OCI-LY1 (cell line): ENCODE results near the gene TNFSF18.
"Not testable (repeated sequence)": the region's sequence is repeated elsewhere in the genome, so short reads cannot be mapped to it uniquely, and the experiment has no call there.

ENCODE experiments used
- H2AFZ ChIP-seq: fragments of 200-600 bp; sonication (generic), shearing (Covaris generic); 2 replicates; pipeline ENCODE4 v1.6.0; 2014; ENCODE audit warnings: antibody characterized with exemption, mild to moderate bottlenecking, low read length
- H3F3A ChIP-seq: fragments of 200-600 bp; sonication (generic), shearing (Covaris generic); 2 replicates; pipeline ENCODE4 v1.6.0; 2014; ENCODE audit warnings: mild to moderate bottlenecking, antibody characterized with exemption, low read length, moderate library complexity; ENCODE audit not compliant: insufficient read depth
- H3K27ac ChIP-seq: fragments of 200-600 bp; sonication (generic); 2 replicates; pipeline ENCODE4 v1.5.1; 2014; ENCODE audit warnings: low read length, mixed run types, mild to moderate bottlenecking, low read depth; ENCODE audit not compliant: poor library complexity, severe bottlenecking
- H3K27me3 ChIP-seq: fragments of 200-600 bp; sonication (generic); 2 replicates; pipeline ENCODE4 v1.6.0; 2014; ENCODE audit warnings: antibody characterized with exemption, mild to moderate bottlenecking, low read length, moderate library complexity; ENCODE audit not compliant: insufficient read depth
- H3K36me3 ChIP-seq: fragments of 200-600 bp; sonication (generic); 2 replicates; pipeline ENCODE4 v1.6.1; 2014; ENCODE audit warnings: mild to moderate bottlenecking, antibody characterized with exemption, low read length, moderate library complexity, mixed read lengths; ENCODE audit not compliant: insufficient read depth
- H3K4me1 ChIP-seq: fragments of 200-600 bp; sonication (generic); 2 replicates; pipeline ENCODE4 v1.5.1; 2014; ENCODE audit warnings: mild to moderate bottlenecking, low read length, moderate library complexity; ENCODE audit not compliant: insufficient read depth, severe bottlenecking
- H3K4me2 ChIP-seq: fragments of 200-600 bp; sonication (generic), shearing (Covaris generic); 2 replicates; pipeline ENCODE4 v1.6.1; 2014; ENCODE audit warnings: low read length
- H3K4me3 ChIP-seq: fragments of 200-600 bp; sonication (generic); 2 replicates; pipeline ENCODE4 v1.5.1; 2014; ENCODE audit warnings: low read length, low read depth, mild to moderate bottlenecking, mixed read lengths; ENCODE audit not compliant: poor library complexity, severe bottlenecking
- H3K79me2 ChIP-seq: fragments of 200-600 bp; shearing (Covaris generic); 2 replicates; pipeline ENCODE4 v1.6.1; 2016; ENCODE audit warnings: mixed run types, low read length, mixed read lengths; ENCODE audit not compliant: insufficient read depth
- H3K9ac ChIP-seq: fragments of 200-600 bp; sonication (generic), shearing (Covaris generic); 2 replicates; pipeline ENCODE4 v1.6.1; 2014; ENCODE audit warnings: mild to moderate bottlenecking, low read length, mixed read lengths
- H3K9me2 ChIP-seq: fragments of 200-600 bp; sonication (generic), shearing (Covaris generic); 2 replicates; pipeline ENCODE4 v1.6.1; 2014; ENCODE audit warnings: low read depth, mild to moderate bottlenecking, low read length, mixed read lengths
- H3K9me3 ChIP-seq: fragments of 200-600 bp; shearing (Covaris generic); 2 replicates; pipeline ENCODE4 v1.6.1; 2014; ENCODE audit warnings: low read length, mixed read lengths
- H4K20me1 ChIP-seq: fragments of 200-600 bp; sonication (generic), shearing (Covaris generic); 2 replicates; pipeline ENCODE4 v1.6.0; 2016; ENCODE audit warnings: mild to moderate bottlenecking, low read length; ENCODE audit not compliant: insufficient read depth
- EZH2 ChIP-seq: fragments of 200-600 bp; sonication (generic), shearing (Covaris generic); IDR thresholded peaks from 2 replicates; pipeline ENCODE4 v1.8.0; 2017; ENCODE audit warnings: borderline replicate concordance, mixed run types, mild to moderate bottlenecking, antibody characterized with exemption, low read length, moderate library complexity, mixed read lengths
- TF ChIP-seq, protein P1 (sequence below): fragments of 200-600 bp; sonication (generic), shearing (Covaris generic); IDR thresholded peaks from 2 replicates; pipeline ENCODE4 v1.5.1; 2017; ENCODE audit warnings: mild to moderate bottlenecking, antibody characterized with exemption, low read length, moderate library complexity, mixed read lengths

Gene TNFSF18

DNA sequence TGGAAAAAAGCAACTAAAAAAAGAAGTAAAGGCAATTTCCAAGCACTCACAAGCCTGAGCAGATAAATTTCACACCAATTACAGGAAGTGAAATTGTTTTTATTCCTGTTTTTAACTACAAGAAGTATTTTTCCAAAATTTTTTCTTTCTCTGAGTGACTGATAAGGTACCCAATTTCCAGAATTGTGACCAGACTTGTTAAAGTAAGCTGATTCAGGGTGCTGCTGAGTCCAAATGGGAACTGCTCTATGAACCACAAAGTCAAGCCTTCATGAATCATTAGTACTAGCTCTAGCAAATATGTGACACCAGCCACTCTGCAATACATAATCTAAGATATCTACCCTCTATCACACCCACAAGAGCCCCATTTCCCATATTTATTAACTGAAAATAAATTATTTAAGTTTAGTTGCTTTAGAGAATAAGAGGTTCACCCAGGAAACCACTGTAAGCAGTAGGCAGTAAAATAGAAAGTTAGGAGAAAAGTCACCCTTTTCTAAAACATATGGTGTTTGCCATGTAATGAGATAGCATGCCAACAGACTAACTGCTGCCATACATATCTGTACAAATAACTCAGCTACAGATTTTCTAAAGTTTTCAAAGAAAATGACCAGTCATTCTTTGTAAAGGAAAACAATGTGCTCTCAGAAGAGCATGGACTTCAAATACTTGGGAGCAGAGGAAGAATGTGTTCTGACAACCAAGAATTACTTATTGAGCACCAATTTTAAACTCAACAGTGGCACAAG, 43.1 kb upstream of the TNFSF18 start:
- H3K36me3 ChIP-seq: no peaks in the 10 kb centered on the region
- H3K4me2 ChIP-seq: no peak overlapping the region
- no peak overlapping the region for H3K4me3 ChIP-seq
- H3K9me3 ChIP-seq: no peaks in the 10 kb centered on the region
- H4K20me1 ChIP-seq: no peaks in the 10 kb centered on the region
- H3K9ac ChIP-seq: no peak overlapping the region
- H3F3A ChIP-seq: no peaks in the 10 kb centered on the region
- H3K4me1 ChIP-seq: no peaks in the 10 kb centered on the region
- TF ChIP-seq EZH2: no peak
- TF ChIP-seq, protein P1, sequence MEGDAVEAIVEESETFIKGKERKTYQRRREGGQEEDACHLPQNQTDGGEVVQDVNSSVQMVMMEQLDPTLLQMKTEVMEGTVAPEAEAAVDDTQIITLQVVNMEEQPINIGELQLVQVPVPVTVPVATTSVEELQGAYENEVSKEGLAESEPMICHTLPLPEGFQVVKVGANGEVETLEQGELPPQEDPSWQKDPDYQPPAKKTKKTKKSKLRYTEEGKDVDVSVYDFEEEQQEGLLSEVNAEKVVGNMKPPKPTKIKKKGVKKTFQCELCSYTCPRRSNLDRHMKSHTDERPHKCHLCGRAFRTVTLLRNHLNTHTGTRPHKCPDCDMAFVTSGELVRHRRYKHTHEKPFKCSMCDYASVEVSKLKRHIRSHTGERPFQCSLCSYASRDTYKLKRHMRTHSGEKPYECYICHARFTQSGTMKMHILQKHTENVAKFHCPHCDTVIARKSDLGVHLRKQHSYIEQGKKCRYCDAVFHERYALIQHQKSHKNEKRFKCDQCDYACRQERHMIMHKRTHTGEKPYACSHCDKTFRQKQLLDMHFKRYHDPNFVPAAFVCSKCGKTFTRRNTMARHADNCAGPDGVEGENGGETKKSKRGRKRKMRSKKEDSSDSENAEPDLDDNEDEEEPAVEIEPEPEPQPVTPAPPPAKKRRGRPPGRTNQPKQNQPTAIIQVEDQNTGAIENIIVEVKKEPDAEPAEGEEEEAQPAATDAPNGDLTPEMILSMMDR: no peak
- H2AFZ ChIP-seq: no peak overlapping the region
- no peaks in the 10 kb centered on the region for H3K9me2 ChIP-seq
- H3K27me3 ChIP-seq: no peaks in the 10 kb centered on the region
- no peaks in the 10 kb centered on the region for H3K79me2 ChIP-seq
- H3K27ac ChIP-seq: no peak overlapping the region

DNA sequence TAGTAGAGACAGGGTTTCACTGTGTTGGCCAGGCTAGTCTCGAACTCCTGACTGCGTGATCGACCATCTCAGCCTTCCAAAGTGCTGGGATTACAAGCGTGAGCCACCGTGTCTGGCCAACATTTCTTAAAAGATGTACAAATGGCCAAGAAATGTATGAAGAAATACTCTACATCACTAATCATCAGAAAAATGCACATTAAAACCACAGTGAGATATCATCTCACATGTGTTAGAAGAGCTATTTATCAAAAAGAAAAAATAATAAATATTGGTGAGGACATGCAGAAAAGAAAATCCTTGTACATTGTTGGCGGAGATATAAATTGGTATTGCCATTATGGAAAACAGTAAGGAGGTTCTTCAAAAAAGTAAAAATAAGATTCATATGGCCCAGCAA, 33.6 kb upstream of the TNFSF18 start:
- Histone ChIP-seq H3F3A (no peaks in the 10 kb centered on the region), H3K36me3 (no peaks in the 10 kb centered on the region), H3K27ac (no peak overlapping the region), H3K79me2 (no peaks in the 10 kb centered on the region), H3K4me3 (no peak overlapping the region), H3K9ac (no peak overlapping the region), H3K27me3 (no peaks in the 10 kb centered on the region), H3K4me1 (no peaks in the 10 kb centered on the region), H2AFZ (no peak overlapping the region), H3K9me3 (no peaks in the 10 kb centered on the region), H4K20me1 (no peaks in the 10 kb centered on the region), H3K9me2 (no peaks in the 10 kb centered on the region), H3K4me2 (no peak overlapping the region)
- no peak for TF ChIP-seq EZH2
- TF ChIP-seq, protein P1: no peak

DNA sequence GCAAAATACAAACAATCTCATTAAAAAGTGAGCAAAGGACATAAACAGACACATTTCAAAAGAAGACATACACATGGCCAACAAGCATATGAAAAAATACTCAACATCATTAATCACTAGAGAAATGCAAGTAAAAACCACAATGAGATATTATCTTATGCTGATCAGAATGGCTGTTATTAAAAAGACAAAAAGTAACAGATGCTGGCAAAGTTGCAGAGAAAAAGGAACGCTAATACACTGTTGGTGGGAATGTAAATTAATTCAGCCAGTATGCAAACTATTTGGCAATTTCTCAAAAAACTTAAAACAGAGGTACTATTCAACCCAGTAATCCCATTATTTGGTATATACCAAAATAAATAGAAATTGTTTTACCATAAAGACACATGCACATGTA, 32.2 kb upstream of the TNFSF18 start:
- H3K79me2 ChIP-seq: no peaks in the 10 kb centered on the region
- no peaks in the 10 kb centered on the region for H3K27me3 ChIP-seq
- no peak overlapping the region for H3K4me2 ChIP-seq
- H3K9me3 ChIP-seq: no peaks in the 10 kb centered on the region
- no peak for TF ChIP-seq EZH2
- TF ChIP-seq, protein P1: no peak
- no peak overlapping the region for H3K4me3 ChIP-seq
- H3K4me1 ChIP-seq: no peaks in the 10 kb centered on the region
- H3K9me2 ChIP-seq: no peaks in the 10 kb centered on the region
- H4K20me1 ChIP-seq: no peaks in the 10 kb centered on the region
- no peaks in the 10 kb centered on the region for H3K36me3 ChIP-seq
- H2AFZ ChIP-seq: no peak overlapping the region
- H3K27ac ChIP-seq: no peak overlapping the region
- H3F3A ChIP-seq: no peaks in the 10 kb centered on the region
- no peak overlapping the region for H3K9ac ChIP-seq

DNA sequence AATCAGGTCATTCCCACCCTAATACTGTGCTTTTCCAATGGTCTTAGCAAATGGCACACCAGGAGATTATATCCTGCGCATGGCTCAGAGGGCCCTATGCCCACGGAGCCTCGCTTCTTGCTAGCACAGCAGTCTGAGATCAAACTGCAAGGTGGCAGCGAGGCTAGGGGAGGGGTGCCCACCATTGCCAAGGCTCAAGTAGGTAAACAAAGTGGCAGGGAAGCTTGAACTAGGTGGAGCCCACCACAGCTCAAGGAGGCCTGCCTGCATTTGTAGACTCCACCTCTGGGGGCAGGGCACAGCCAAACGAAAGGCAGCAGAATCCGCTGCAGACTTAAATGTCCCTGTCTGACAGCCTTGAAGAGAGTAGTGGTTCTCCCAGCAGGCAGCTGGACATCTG, 23.5 kb upstream of the TNFSF18 start:
- not testable (repeated sequence) for H3K9me2 ChIP-seq, H4K20me1 ChIP-seq, H3K36me3 ChIP-seq, H3K4me1 ChIP-seq, H2AFZ ChIP-seq, H3K27me3 ChIP-seq, H3K9ac ChIP-seq, H3K27ac ChIP-seq, H3F3A ChIP-seq, H3K79me2 ChIP-seq, H3K4me3 ChIP-seq, H3K4me2 ChIP-seq, H3K9me3 ChIP-seq
